HG03139 (cell line): Measurements from ENCODE around the gene FAN1.
A peak's percentile ranks its signal among the peaks of the same experiment; 100 is the strongest.

ENCODE experiments used
- ATAC-seq: cut with Tn5 transposase; IDR thresholded peaks from one replicate; pipeline ENCODE4 v1.9.1; 2021; ENCODE audit not compliant: unreplicated experiment

FAN1 gene

DNA sequence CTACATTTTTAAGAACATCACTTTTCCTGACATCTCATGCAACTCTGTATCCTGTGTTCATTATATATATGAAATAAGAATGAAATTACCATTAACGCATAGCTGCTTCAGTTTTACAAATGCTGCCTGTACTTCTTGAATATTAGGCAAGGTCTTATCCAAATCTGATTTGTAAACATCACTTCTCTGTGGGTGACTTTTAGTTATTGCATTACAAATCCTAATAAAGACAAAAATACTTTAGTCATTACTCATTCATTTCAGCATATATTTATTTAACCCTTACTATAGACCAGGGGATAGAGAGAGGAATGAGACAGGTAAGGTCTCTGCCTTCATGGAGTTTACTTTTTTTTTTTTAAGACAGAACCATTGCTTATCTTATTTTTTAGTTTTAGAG lies 51.0 kb downstream of the FAN1 start:
- no peak for ATAC-seq

DNA sequence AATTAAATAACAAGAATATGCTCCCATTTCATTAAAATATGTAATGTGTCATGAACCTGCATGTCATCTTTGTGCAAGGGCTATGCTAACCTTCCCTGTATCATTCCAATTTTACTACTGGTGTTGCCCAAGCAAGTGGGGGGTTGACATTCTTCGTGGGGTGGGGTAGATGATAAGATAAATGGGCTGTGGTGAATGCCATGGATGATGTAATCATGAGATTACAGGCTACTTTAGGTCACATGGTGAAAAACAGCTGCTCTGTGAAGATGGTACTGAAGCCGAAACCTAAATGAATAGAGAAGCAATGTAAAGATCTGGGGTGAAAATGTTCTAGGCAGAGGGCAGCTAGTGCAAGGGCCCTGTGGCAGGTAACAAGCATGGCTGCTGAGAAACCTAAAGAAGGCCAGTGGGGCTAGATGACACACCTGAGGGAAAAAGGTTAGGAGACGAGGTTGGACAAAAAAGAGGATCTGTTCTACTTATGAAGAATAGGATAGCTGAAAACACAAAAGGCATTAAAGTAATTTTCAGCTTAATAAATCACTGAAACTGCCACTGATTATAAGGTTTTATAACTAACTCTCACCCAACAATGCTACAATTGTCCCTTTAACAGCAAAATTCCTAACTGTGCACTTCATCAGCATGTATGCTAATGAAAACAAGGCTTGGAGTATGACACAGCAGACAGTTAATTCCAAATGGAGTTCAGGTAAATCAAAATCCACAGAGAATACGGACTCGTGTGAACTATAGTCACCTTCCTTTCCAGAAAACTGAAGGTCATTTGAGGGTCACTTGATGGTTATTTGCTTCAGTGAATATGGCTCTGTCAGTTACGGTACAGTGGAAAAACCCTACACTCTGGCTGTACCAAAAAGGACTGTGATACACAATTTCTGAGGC lies 52.8 kb downstream of the FAN1 start:
- no peak for ATAC-seq

DNA sequence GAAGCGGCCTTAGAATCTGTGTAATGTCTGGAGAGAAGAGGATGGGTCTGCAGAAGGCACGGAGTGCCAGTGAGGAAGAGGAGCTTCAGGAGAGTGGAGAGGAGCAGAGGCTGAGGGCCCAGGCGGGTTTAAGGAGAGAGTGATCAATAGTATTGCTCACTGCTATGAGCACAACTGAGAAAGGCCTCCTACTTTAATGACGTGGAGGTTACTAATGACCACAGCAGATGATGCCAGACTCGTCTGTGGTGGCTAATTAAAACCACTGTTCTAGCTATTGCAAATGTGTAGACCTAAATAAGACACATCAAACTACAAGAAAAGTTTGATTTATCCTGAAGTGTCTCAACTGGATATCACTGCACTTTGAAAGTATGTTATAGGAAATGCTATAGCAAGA lies 54.5 kb downstream of the FAN1 start:
- ATAC-seq: no peak

DNA sequence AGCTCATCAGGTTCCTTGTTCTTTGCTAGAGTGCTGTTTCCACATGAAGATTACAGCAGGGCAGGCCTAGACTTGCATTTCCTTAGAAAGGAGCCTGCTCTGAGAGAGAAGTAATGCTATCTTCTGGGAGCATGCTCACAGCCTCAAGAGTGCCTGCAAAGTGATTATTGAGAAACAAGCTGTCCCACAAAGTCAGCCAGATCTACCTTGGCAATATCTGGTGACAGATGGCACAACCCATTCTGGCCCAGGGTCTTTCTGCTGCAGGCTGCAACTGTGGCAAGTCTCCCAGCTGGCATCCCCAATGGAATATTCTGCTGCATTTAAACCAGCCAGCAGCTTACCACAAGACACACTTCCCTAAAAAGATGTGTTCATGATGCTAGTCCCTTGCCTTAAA lies 58.4 kb downstream of the FAN1 start:
- no peak for ATAC-seq

DNA sequence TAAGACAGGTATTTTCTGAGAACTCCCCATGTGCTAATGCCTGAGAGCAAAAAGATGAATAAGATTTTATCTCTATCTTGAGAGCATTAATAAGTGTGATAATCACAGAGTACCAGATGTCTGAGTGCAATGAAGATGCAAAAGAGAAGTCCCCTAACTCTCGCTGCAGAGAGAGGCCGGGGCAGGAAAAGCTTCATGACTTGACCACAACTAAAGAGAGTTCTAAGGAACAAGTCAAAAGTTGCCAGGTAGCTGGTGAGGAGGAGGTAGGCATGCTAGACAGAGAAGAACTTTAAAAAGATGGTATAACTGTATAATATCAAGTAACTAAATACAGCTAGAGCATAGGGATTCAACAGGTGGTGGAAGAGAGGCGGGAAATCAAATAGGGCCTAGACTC lies 58.9 kb downstream of the FAN1 start:
- ATAC-seq: no peak

DNA sequence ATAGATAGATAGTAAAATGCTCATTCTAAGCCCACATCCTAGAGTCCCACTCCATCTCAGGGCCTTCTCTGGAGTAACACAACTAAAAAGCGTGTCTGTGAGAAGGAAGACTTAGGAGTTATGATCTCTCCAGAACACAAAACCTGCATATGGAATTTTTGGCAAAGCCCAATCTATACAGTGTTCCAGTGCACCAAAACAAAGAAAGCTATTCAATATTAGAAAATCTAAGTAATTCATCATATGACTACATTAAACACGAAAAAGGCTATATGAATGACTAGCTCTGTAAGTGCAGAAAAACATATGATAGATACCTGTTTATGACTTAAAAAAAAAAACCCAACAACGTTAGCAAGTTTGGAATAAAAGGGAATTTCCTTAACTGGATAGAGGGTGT lies 60.0 kb downstream of the FAN1 start:
- ATAC-seq: no peak

DNA sequence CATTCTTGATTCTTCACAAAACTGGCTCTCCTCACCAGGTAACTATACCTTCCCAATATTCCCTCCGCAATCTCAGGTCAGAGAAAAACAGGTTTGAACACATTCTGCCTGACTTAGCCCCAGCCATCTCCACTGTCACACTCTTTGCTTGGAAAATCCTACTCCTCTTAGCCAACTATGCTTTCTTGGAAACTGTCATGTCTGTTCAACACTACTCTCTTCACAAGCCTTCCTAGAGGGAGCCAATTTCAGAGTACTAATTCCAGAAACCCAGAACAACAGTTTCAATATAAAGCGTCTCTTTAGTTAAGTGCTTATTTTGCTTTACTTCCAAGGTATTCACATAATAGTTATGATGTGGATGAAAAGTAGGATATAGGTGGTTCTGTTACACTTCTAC lies 66.0 kb downstream of the FAN1 start:
- ATAC-seq: no peak

DNA sequence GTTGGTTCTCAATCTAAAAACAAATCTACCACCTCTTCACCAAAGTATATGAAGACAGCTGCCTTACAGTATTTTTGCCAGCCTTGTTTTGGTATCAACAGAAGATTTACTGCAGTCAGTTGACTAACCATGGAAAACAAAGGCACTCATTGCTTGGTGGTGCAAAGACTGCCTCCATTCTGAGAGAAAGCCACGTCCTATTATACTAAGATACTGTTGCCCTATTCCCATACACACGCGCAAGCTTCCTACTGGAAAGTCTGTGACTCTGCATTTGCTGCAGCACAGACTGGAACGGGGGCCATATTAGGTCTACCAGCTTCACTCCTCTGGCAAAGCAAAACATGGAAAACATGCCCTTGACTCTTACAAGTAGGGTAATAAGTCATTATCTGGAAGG lies 69.7 kb downstream of the FAN1 start:
- no peak for ATAC-seq

DNA sequence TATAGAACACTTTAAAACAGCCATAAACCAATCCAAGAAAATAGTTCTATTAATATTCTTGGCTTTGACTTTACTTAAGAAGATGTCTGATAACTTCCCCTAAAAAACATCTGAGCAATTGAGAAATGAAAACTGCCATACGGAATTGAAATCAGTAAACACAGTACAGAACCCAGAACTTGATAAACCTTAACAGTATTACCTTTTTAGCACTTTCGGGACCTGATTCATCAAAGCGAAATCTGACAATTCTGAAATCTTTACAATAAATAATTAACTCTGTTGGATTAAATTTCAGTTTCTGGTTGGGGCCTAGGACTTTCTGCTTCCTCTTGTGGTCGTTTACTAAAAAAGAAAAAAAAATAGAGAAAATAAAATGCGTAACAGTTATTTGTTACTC lies 70.4 kb downstream of the FAN1 start:
- no peak for ATAC-seq

DNA sequence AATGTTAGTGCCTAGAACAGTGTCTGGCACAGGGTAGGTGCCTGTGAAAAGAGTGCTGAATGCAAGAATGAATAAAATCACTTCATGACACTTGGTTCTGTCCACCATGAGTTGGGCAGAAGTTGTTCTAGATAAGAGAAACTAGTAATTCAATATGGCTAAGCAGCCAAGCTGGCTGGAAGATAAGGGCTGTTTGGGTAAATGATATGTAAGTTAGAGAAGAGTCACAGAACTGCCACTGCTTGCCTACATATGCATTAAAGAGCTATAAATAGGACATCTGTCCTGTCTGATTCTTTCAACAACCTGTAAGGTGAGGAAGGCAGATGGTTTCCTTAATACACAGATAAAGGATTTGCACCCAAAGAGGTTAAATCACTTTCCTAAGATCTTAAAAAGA lies 74.6 kb downstream of the FAN1 start:
- no peak for ATAC-seq

DNA sequence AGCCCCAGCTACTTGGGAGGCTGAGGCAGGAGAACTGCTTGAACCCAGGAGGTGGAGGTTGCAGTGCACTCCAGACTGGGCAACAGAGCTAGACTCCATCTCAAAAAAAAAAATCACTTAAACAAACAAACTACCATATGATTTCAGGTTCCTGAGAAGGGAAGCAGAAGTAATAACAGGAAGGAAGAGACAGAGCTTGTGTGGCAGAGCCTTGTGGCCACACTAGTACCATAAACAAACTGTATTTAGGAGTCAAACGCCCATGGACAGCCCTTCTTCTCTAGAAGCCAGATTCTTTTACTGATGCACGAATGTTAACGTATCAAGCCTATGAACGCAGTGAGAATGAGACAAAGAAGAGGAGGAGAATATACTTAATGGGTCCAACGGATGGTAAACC lies 75.7 kb downstream of the FAN1 start:
- ATAC-seq: no peak

DNA sequence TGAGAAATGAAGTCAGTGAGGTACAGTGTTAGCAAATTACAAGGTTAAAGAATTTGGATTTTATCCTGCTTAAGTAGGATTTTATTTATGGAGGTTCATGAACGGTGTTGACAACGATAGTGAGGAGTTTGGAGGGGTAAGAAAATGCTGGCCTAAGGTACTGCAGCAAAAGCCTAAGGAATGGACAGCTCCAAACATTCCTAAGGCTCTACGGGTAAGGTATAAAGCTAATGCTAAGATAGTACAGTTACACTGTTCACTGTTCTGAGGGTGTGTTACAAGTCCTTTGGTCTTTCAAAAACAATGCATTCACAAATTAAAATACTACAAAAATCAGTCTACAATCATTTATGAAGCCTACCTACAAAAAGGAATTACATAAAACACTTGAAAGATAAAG lies 80.4 kb downstream of the FAN1 start:
- no peak for ATAC-seq

DNA sequence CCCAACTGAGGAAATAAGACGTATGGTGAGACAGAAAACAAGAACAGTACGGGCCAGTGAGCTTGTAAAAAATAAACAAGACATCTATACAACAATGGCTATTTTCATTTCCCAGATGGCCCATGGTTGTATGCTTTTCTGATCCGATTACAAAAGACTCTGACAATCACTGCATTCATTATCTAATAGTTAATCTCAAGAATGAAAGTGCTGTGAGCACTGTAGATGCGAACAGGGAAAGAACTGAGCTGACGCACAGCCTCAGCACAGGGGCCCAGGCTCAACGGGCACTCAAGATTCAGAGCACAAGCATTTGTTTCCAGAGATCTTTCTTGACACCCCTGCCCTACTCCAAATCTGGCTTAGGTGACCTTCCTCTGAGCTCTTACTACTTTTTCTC lies 80.8 kb downstream of the FAN1 start:
- ATAC-seq: no peak

DNA sequence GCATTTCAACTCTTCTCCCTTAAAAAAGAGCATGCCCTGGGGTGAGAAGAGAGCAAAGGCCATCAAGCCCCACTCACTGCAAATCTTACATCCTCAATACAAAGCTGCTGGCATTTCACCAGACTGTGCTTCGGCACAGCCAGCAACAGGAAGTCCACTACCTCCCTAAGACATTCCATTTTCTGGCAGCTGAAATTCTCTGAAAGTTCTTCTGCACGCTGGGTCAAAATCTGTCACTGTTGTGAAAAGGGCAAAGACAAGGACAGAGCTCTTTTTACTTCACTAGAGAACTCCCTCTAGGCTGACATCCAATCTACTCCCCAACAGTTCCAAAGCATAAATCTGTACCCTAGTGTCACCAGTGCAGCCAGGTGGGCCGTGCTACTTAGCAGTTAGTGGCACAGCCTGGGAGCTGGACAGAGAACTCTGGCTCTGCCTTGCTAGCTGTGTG lies 81.4 kb downstream of the FAN1 start:
- no peak for ATAC-seq

DNA sequence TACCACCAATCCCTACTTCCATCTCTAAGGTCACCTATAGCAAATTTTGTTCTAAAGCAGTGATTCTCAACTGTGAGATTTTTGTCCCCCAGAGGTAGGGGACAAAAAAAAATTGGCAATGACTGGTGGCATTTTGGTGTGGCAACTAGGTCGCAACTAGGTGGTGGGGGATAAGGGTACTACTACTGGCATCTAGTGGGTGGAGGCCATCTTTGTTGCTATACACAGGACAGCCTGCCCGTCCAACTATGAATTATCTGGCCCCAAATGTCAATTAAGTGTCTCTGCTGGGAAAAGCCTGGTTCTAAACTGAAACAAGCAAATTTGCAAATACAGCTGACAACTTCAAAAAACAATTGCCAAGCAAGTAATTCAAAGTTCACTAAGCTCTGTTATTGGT lies 86.3 kb downstream of the FAN1 start:
- ATAC-seq: no peak

DNA sequence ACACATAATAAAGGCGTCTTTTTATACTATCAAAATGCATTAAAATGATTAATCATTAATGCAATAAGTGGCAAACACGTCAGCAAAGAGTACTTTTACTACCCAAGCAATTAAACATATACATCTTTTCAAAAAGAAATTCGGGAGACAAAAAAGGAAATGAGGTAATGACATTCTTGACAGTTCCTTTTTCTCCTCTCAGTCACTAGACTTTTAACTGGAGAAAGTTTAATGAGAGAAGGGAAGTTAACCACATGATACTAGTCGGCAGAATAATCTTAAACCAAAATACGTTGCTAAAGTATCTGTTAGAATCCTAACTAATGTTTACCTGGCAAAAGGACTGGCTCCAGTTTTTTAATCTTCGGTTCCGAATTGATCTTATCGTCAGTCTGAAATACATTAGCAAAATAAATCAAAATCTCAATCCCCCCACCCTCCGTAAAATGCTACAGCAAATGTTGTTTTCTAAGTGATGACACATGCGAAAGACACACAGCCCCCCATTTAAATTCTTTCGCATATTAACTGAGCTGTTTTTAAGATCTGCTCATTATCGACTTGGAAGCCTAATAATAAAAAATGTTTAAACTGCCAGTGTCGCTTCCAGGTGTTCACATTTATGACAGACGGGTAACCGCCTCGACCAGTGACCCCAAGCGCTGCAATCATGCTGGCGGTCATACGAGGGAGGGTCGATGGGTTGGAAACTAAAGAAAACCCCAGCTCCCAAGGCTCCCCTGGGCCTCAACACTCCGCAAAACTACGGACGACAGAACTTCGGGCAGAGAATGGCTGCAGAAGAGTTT lies 86.9 kb downstream of the FAN1 start:
- peak; percentile 7 for ATAC-seq

DNA sequence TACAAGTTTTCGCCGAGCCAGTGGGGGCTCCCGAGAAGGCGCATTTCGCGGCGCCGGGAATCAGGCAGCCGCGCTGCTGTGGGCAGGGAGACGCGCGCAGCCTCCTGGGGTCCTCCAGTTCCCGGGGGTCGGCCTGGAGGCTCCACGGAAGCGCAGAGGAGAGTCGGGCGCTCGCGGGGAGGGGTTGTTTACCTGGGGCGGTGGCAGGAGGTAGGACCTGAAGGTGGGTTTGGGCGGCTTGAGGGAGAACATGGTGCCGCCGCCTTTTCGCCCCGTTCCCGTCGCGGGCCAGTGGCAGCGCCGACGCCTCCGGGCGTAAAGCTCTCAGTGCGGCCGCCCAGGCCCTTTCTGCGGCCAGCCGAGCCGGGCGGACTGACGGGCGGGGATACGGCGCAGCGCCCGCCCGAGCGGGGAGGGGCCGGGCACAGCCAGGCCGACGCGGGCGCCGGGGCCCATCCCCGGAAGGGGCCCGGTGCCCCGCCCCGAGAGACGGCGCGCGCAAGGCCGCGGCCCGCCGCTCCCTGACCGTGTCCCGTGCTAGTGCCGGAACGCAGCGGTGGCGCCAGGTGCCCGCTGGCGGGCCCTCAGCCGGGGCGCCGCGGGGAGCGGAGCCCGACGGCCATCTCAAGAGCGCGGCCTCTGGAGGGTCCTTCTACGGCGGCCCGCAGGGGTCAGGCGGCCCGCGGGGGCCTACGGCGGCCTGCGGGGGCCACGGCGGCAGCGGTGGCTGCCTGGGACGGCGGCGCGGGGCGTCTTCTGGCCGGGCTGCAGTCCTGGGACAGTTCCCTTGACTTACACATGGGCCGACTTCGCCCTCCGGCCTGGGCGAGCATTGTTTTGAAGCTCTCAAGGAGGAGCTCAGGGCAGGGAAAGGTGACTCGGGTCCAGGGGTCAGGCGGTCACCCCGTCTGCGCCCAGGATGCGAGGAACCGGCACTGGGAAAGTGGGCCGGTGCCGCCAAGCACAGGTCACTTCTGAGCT lies 87.8 kb downstream of the FAN1 start, which contains the start of gene MTMR10:
MTMR10 (minus strand) TSS at position 374 of the 981 bp plus-strand sequence; CDS start at position 252, 122 bp downstream.
- ATAC-seq: peak; percentile 84

DNA sequence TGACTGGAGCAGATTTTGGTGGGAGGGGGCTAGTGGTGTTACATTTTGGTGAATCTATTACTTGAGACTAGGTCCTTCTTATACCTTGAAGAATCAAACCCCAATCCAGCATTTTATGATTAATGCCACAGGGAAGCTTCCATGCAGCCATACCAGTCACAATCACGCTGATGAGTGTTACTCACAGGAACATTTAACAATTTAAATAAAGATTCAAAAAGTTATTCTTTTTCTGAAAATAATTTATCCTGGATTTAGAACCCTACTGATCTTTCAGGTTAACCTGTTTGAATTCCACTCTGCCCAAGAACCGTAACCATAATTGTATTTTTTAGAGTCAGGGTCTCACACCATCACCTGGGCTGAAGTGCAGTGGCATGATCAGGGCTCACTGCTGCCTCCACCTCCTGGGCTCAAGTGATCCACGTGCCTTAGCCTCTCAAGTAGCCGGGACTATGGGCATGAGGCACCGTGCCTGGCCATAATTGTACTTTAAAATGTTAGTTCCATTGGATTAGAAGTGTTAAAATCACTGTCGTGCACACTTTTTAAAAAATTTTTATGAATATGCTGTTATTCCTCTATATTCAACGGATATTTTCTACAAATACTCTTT lies 88.6 kb downstream of the FAN1 start:
- ATAC-seq: no peak
